GM18873 (cell line): Measurements from ENCODE around the gene DLGAP4.

Source experiments
- ATAC-seq: cut with Tn5 transposase; IDR thresholded peaks from one replicate; pipeline ENCODE4 v1.9.1; 2021; ENCODE audit warnings: mild to moderate bottlenecking, moderate library complexity, moderate number of reproducible peaks; ENCODE audit not compliant: unreplicated experiment, low FRiP score

The DLGAP4 gene, protein sequence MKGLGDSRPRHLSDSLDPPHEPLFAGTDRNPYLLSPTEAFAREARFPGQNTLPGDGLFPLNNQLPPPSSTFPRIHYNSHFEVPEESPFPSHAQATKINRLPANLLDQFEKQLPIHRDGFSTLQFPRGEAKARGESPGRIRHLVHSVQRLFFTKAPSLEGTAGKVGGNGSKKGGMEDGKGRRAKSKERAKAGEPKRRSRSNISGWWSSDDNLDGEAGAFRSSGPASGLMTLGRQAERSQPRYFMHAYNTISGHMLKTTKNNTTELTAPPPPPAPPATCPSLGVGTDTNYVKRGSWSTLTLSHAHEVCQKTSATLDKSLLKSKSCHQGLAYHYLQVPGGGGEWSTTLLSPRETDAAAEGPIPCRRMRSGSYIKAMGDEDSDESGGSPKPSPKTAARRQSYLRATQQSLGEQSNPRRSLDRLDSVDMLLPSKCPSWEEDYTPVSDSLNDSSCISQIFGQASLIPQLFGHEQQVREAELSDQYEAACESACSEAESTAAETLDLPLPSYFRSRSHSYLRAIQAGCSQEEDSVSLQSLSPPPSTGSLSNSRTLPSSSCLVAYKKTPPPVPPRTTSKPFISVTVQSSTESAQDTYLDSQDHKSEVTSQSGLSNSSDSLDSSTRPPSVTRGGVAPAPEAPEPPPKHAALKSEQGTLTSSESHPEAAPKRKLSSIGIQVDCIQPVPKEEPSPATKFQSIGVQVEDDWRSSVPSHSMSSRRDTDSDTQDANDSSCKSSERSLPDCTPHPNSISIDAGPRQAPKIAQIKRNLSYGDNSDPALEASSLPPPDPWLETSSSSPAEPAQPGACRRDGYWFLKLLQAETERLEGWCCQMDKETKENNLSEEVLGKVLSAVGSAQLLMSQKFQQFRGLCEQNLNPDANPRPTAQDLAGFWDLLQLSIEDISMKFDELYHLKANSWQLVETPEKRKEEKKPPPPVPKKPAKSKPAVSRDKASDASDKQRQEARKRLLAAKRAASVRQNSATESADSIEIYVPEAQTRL

DNA sequence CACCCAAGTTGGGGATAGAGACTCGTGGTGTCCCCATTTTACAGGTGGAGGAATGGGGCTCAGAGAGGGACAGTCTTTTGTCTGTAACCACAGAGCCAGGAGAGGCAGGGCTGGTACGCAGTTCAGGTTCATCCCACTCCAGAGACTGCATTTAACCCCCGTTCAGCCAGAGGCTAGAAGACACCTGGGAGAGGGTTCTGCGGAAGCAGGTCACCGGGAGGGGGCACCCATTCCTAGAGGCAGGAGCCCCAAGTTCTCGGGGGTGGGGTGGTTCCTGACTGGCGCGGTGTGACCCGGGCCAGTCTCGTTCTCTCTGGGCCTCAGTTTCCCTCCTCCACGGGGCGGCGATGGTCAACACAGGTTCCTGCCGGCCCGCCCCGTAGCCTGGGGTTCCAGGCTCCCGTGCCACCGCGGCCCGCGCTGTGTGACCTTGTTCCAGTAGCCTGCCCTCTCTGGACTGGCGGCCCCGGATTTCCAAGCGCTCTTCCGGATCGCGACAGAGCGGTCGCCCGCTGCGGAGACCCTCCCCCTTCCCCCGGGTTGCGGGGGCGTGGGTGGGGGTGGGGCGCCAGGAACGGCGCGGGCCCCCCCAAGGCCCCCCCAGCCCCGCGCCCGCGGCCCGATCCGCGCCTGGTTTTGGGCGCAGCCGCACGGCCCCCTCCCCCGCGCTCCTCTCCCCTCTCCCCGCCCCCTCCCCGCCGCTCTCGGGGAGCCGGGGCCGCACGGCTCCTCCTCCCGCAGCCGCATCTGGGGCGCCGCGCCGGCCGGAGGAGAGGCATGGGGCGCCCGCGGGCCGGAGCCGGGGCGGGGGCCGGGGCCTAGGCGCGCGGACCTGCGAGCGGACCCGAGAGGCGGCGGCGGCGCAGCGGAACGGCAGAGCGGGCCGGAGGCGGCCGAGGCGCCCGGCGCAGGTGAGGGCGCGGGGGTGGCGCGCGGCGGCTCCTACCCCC, at the start of gene DLGAP4:
Gene DLGAP4, plus strand, starts transcription at position 738 of the 950 bp plus-strand sequence. CDS start 125,379 bp downstream, outside the sequence.
- ATAC-seq: no peak

DNA sequence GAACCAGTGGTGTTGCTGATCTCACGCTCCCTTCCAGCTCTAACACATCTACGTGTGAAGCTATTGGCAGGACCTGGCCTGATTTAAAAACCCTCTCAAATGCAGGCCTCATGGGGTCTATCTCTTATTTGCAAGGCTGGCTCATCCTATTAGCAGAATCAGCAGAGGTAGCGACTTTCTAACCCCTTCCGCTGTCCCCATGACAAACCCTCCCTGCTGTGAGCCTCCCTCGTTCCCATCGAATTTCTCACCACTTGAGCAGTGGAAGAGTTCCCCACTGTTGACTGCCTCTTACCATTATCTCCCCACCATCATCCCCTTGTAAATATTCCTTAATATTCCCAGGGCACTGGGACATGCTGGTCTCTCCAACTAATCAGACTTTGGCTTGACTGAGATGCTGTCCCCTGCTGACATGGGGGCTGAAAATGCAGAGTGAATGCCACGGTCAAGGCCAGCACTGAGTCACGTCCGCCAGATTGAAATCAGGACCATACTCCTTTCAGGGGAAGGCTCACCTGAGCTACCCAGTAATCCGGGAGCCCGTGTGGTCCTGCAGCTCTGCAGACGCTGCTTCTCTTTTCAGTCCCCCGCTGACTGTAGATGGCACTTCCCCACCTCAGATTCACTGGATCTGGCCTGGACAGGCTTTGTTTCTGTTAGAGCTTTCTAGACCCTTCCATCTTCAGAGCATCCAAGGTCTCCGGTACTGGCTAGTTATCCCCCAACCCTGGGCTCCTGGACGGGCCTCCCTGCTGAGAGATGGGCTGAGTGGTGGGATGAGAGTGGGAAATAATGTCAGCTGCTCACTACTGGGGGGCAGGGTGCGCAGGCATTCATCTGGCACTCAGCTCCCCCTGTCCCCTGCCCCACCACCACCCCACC, 46.7 kb upstream of the DLGAP4 start:
- ATAC-seq: no peak

DNA sequence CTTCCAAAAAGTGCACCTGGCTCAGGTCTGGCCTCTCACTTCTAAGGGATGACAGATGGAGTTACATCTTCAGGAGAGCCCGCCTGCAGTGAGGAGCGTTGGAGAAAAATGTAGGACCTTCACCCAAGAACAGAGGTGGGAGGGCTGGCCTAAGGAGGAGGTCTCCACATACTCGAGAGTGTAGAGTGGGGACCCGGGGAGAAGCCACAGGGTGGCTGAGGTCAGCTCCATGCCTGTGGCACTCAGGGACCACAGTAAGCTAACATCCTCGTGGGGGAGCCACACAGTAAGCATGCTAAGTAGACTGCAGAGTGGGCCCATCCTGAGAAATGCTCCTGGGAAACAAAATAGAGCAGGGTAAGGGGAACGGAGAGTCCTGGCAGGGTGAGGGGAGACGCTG, 45.8 kb upstream of the DLGAP4 start:
- no peak for ATAC-seq

DNA sequence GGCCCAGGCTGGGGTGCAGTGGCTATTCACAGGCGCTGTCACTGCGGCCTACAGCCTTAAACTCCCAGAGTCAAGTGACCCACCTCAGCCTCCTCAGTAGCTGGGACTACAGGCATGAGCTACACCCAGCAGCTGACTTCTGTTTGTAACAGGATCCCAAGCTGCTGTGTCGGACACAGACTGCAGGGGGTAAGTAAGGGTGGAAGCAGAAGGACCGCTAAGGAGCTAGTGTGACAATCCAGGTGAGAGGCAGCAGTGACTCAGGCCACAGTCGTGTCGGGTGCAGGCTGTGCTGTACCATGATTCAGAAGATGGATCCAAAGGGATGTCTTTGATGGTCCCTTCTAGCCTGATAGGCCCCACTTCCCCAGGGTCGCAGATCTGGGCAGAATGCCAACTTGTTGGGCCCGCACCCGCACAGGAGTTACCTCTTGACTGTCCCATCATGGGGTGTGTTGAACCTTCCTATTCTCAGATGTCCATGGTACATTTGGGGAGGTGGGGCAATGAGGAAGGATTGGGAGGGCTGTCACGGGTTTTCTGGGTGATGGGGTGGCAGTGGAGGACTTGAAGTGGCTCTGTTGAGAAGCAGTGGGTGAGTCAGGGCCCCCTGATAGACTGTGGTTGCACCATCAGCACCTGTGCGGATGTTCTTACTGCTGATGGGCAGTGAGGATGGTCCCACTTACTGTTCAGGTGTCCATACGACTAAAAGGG, 44.6 kb upstream of the DLGAP4 start:
- no peak for ATAC-seq

DNA sequence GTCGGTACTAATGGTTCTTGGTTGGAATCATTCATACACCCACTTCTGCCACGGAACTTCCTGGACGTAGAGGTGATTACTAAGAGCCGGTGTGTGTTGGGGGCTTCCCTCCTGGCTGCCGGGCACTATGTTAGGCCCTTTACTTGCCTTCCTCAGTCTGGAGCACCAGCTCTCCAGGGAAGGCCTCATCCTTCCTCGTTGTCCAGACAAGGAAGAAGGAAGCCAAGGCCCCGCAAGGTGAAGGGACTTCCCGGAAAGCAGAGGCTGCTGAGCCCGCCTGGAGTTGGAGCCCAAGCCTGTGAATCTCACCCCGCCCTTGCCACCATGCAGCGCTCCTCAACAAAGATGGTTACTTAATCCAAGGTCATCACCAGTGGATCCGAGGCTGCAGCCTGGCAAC, 43.7 kb upstream of the DLGAP4 start:
- no peak for ATAC-seq

DNA sequence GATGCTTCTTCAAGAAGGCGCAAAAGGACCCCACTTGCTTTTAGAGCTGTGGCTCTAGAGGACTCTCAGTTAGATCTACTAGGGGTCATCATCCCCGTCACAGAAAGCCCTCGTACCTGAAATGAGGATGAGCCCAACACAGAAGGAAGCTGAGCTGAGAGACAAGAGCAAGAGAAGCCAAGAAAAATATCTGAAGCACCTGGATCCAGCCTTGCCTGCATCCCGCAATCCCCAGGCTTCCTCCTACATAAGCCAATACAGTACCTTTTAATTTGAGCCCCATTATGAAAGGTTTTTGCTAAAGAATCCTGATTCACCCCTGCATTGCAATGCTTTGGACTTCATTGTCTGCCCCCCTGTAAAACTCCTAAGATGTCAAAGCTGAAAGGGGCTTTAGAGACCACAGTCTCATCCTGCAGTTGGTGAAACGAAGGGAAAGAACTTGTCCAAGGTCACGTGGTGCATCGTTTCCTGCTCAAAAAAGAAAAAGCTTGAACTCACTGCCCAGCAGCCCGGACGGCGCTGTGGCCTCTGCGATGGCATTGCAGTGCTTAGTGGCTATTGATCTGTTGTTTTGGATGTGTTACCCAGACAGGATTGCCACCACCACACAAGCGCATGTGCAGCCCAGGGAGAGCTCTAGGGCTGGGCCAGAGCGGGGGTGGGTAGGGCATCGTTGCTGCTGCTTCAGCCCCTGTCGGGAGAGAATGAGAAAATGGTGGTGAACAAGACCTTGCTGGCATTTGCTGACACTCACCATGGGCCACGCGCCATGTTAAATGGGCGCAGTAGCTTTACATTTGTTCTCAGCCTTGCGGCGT, 41.5 kb upstream of the DLGAP4 start:
- ATAC-seq: no peak

DNA sequence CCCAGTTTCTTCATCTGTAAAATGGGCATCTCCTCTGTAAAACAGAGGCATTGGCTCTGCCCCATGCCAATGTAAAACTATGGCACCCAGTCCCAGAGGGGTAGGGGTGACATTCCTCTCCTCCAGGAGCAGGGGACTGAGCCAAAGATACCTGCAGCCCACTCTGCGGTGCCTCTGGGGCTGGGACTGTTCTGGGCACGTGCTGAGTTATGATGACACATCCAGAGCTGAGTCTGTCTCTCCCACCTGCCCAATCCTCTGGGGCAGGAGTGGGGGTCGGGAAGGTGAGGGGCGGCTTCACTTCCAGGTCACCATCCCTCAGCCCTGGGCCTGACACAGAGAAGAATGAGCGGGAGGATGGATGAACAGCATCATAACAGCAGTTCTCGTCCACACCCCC, 40.0 kb upstream of the DLGAP4 start:
- ATAC-seq: no peak

DNA sequence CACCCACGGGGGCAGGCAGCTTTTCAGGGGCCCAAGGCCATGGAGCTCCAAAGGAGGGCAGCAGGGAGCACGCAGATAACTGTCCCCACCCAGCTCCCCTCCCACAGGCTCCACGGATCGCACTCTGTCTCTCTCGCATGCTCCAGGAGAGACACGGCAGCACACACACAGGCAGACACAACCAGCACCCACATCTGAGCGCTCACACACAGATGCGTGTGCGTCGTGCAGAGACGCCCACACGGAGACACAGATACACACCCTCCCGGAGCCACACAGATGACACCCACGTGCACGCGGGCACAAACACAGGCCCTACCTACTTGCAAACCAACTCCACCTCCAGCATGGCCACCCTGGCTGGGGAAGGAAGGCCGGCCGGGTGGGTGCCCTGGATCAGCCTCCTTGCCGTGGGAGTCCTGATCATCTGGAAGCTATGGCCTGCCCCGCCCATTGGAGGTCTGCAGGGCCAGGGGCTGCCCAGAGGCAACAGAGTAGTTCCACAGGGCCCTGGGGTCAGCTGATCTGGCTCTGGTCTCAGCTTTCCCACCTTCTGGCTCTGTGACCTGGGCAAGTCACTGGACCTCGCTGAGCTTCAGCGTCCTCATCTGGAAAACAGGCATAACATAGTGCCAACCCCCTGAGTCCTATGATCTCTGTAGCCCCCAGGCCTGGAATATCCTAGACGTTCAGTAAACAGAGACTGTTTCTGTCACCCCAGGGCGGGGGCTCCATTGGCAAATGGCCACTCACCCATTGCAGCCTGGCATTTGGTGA, 38.3 kb upstream of the DLGAP4 start:
- no peak for ATAC-seq

DNA sequence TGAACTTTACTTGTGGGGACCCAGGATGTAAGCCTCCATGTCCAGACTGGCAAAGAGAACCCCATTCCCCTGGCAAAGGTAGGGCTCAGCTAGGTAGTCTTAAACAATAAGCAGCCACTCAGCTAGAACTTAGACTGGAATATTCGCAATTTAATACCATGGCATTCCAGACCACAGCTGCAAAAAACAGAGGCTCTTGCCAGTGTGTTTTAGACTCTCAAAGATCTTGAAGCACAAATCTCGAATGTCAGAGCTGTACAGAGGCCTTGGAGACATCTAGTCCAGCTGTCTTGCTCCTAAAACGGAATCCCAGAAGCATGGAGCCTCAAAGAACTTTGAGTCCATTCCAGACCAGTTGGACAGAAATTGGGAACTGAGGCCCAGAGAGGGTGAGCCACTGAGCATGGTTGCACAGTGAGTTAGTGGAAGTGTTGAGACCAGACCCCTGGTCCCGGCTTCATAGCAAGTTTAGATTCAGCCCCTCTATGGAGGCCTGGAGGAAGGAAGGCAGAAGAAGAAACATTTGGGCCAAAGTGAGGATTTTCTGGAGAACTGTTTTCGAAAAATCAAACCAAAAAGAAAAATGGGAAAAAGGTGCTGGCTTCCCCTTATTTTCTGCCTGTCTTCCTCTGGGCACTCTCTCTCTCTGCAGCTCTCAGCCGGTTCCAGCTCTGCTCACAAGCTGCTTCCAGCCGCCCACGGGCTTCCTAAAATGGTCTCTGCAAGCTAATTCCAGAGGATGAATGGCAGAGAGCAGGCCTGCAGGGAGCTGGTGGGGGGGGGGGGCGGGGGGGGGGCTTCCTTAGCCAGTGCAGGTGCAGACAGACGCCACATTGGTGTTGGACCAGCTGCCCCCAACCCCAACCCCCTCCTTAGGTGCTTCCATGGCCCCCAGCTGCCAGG, 37.4 kb upstream of the DLGAP4 start:
- no peak for ATAC-seq

DNA sequence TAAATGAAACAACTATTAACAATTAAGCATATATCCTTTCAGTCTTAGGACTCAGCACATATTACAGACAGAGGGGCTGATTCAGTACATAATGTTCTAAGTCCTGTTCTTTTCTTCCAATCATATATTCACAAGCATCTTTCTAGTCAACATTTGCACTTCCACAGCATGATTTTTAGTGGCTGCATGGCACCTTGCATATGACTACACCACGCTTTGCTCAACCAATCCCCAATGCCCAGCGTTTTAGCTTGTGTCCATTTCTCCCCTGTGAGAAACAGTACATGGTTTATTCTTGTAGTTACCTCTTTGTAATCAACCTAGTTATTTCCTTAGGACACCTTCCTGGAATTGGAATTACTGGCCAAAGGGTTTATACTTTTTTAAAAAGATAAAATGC, 36.6 kb upstream of the DLGAP4 start:
- ATAC-seq: no peak

DNA sequence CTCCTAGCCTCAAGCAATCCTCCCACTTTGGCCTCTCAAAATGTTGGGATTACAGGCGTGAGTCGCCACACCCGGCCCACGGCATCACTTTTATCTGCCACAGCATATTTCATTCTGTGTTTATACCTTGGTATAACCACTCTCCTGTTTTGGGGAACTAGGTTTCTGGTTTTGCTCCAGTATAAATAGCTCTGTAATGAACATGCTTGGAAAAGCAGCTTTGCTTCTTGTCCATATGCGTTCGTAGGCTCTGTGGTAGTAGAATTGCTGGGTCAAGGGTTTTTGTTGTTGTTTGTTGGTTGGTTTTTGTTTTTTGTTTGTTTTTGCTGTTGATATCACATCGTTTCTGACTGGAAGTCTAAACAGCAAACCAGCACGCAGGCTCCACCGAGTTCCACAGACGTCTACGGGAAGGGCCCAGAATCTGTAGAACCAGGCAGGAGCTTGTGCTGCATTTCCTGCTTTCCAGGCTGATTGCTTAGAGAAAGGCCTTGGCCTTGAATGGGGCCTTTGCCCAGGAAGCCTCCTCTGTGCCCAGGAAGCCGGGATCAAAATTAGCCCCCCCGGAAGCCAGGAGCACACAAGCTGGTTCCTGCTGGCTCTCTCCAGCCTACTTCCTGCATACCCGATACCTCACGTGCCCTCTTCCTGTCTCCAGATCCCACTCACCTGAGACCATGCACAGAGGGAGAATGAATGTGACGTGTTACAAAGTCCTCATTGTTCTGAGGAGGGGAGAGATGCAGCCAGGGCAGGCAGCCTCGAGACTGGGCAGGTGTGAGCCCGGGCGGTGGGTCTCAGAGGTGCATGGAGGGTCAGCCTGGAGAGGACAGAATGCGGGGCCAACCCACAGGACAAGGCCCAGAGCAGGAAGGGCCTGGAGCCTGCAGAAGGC, 35.1 kb upstream of the DLGAP4 start:
- ATAC-seq: no peak

DNA sequence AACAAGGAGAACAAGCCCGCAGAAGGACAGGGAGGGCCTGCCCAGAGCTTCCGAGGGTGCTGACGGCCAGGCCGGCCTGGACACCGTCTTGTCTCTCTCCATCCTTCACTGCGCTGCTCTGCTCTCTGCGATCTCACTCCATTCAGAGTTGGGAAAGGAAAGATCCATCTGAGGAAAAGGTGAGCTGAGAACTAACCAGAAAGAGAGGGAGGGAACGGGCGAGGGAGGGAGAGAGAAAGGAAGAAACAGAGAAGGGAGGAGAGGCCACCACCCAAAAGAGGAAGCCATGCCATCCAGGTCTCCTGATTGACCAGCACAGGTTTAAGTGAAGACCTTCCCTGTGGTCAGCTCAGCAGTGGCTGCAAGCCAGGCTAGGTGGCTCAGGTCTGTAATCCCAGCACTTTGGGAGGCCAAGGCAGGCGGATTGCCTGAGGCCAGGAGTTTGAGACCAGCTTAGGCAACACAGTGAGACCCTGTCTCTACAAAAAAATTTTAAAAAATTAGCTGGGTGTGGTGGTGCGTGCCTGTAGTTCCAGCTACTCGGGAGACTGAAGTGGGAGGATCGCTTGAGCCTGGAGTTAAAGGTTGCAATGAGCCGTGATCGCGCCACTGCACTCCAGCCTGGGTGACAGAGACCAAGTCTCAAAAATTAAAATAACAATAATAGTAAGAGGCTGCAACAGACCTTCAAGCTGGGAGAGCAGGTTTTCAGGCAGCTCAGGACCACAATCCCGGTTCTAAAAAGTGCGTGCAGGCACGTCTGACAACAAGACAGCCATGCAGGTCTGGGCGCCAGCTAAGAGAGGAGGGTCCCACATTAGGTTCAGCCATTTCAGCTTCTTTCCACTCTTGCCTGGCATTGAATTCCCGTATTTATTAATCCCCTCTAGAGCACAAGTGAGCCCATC, 34.2 kb upstream of the DLGAP4 start:
- no peak for ATAC-seq

DNA sequence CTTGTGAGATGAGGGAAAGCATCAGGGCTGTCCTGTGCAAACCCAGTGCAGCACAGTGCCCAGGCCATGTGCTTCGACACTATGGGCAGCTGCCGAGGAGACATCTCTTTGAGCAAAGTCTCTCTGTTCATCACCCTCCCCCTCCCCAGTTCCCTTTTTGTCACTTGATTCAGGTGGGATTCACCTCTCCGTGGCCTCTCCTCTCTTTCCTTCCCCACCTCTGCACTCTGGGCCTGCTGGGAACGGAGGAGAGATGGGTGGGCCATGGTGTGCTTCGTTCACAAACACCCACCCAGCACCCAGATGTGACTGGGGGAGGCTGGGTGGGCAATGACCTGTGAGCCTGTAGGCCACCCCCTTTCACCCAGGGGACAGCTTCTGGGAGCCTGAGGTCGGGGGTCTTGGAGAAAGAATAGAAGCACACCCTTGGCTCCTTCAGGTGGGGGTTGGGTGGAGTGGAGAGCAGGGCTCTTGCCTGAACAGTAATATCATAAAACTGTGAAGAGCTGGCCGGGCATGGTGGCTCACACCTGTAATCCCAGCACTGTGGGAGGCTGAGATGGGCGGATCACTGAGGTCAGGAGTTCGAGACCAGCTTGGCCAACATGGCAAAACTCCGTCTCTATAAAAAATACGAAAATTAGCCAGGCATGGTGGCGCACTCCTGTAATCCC, 33.5 kb upstream of the DLGAP4 start:
- ATAC-seq: no peak
